OCI-LY3 (cell line): ENCODE results near the gene JPT2.

ENCODE experiments used
- H2AFZ ChIP-seq: fragments of 200-600, 300-600 bp; shearing (Covaris generic); 2 replicates; pipeline ENCODE4 v1.6.0; 2014; ENCODE audit warnings: antibody characterized with exemption, low read depth, low read length
- H3K27ac ChIP-seq: fragments of 200-600, 300-600 bp; sonication (generic); 2 replicates; pipeline ENCODE4 v1.5.1; 2014; ENCODE audit warnings: mild to moderate bottlenecking, low read length, moderate library complexity, mixed read lengths
- H3K27me3 ChIP-seq: fragments of 200-600, 300-600 bp; sonication (generic); 2 replicates; pipeline ENCODE4 v1.6.1; 2014; ENCODE audit warnings: low read depth, low read length, mixed read lengths
- H3K36me3 ChIP-seq: fragments of 200-600, 300-600 bp; sonication (generic); replicated peaks from 2 replicates; pipeline ENCODE3; 2014; ENCODE audit warnings: low read depth, low read length, mixed read lengths
- H3K4me1 ChIP-seq: fragments of 300-600, 200-600 bp; sonication (generic); 2 replicates; pipeline ENCODE4 v1.6.1; 2014; ENCODE audit warnings: low read length, mixed read lengths
- H3K4me2 ChIP-seq: fragments of 200-600, 300-600 bp; sonication (generic); 2 replicates; pipeline ENCODE4 v1.6.1; 2014; ENCODE audit warnings: low read length, mixed read lengths
- H3K4me3 ChIP-seq: fragments of 300-600, 200-600 bp; sonication (generic); 2 replicates; pipeline ENCODE4 v1.5.1; 2014; ENCODE audit warnings: antibody characterized with exemption, mild to moderate bottlenecking, low read length, moderate library complexity
- H3K79me2 ChIP-seq: fragments of 300-600, 200-600 bp; shearing (Covaris generic); 2 replicates; pipeline ENCODE4 v1.6.1; 2014; ENCODE audit warnings: mild to moderate bottlenecking, low read length, mixed read lengths
- H3K9ac ChIP-seq: fragments of 300-600, 200-600 bp; shearing (Covaris generic); 2 replicates; pipeline ENCODE4 v1.6.0; 2014; ENCODE audit warnings: mild to moderate bottlenecking, low read length, moderate library complexity
- H3K9me3 ChIP-seq: fragments of 200-600, 300-600 bp; shearing (Covaris generic); 2 replicates; pipeline ENCODE4 v1.6.1; 2014; ENCODE audit warnings: low read length, mixed read lengths; ENCODE audit not compliant: insufficient read depth
- H4K20me1 ChIP-seq: fragments of 200-600, 300-600 bp; sonication (generic); 2 replicates; pipeline ENCODE4 v1.6.1; 2016; ENCODE audit warnings: low read length, mixed read lengths; ENCODE audit not compliant: insufficient read depth
- CTCF ChIP-seq: fragments of 200-600, 300-600 bp; sonication (generic); IDR thresholded peaks from 2 replicates; pipeline ENCODE4 v1.5.1; 2014; ENCODE audit warnings: antibody characterized with exemption, low read length, low read depth
- EZH2phosphoT487 ChIP-seq: fragments of 200-600 bp; shearing (Covaris generic); IDR thresholded peaks from 2 replicates; pipeline ENCODE4 v1.6.1; 2018; ENCODE audit warnings: antibody characterized with exemption, mixed run types, low read depth

JPT2 gene

GRCh38 chr16:1637526-1637925 is 40.6 kb upstream of the JPT2 start:
- Histone ChIP-seq H3K4me1 (no peaks in the 10 kb centered on the region), H3K36me3 (peaks cover 44% of the 10 kb centered on the region), H3K9me3 (no peaks in the 10 kb centered on the region), H3K27ac (no peak overlapping the region), H2AFZ (no peak overlapping the region), H3K4me2 (no peak overlapping the region), H3K27me3 (no peaks in the 10 kb centered on the region), H3K4me3 (no peak overlapping the region), H3K9ac (no peak overlapping the region), H3K79me2 (peaks cover 20% of the 10 kb centered on the region), H4K20me1 (no peaks in the 10 kb centered on the region; the same call in 1 of the 2 replicates)
- TF ChIP-seq CTCF, result no peak
- no peak for TF ChIP-seq EZH2phosphoT487

GRCh38 chr16:1638757-1639156 is 39.3 kb upstream of the JPT2 start:
- Histone ChIP-seq H3K4me1 (no peaks in the 10 kb centered on the region), H3K36me3 (peaks cover 33% of the 10 kb centered on the region), H3K4me2 (no peak overlapping the region)

DNA sequence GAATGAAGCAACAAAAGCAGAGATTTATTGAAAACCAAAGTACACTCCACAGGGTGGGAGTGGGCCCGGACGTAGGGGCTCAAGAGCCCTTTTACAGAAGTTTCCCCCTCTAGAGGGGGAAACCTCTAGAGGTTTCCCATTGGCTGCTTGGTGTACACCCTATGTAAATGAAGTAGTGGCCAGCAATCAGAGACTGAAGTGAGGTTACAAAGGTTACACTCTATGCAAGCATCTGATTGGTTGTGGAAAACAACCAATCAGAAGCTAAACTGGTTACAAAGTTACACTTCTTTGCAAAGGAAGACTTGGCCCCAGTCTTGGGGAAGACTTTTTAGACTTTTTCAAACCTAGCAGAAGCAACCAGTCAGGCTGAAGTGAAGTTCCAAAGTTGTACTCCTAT is 38.8 kb upstream of the JPT2 start:
- no peak for TF ChIP-seq CTCF
- TF ChIP-seq EZH2phosphoT487, result no peak
- Histone ChIP-seq H3K4me1 (no peaks in the 10 kb centered on the region), H2AFZ (no peak overlapping the region), H3K27me3 (no peaks in the 10 kb centered on the region), H4K20me1 (no peaks in the 10 kb centered on the region; the same call in 1 of the 2 replicates), H3K27ac (no peak overlapping the region), H3K9me3 (no peaks in the 10 kb centered on the region), H3K4me3 (no peak overlapping the region), H3K79me2 (peaks cover 19% of the 10 kb centered on the region), H3K9ac (no peak overlapping the region), H3K4me2 (no peak overlapping the region), H3K36me3 (peaks cover 28% of the 10 kb centered on the region)

More at GRCh38 chr16:1638757-1639156, 39.3 kb upstream of the JPT2 start:
- H3K27me3 ChIP-seq, result no peaks in the 10 kb centered on the region
- no peaks in the 10 kb centered on the region for H3K9me3 ChIP-seq
- H4K20me1 ChIP-seq, result no peaks in the 10 kb centered on the region; the same call in 1 of the 2 replicates
- no peak overlapping the region for H2AFZ ChIP-seq
- no peak overlapping the region for H3K27ac ChIP-seq
- H3K4me3 ChIP-seq, result no peak overlapping the region
- H3K9ac ChIP-seq, result no peak overlapping the region
- H3K79me2 ChIP-seq, result peaks cover 20% of the 10 kb centered on the region
- TF ChIP-seq EZH2phosphoT487 (no peak), CTCF (no peak)

DNA sequence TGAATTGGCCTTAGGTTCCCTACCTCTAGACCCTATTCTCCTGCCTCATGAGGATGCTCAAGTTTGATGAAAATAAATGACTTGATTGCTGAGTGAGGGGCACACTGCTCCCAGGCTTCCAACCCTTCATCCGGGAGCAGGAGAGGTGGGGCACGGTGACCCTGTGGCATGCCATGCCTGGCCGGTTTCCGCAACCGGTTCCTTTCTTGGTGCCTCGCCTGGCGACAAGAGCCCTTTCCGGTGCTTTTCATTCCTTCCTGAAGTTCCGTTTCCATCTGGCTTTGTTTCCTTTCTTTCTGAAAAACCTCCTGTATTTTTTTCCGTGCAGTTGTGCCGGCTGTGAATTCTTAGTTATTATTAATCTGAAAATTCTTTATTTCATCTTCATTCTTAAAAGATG is 38.2 kb upstream of the JPT2 start:
- no peak overlapping the region for H3K27ac ChIP-seq
- H3K36me3 ChIP-seq, result peaks cover 24% of the 10 kb centered on the region

More for the DNA sequence above, 38.2 kb upstream of the JPT2 start:
- Histone ChIP-seq H2AFZ (no peak overlapping the region), H3K79me2 (peaks cover 13% of the 10 kb centered on the region), H3K4me3 (no peak overlapping the region), H3K9ac (no peak overlapping the region), H4K20me1 (no peaks in the 10 kb centered on the region; the same call in 1 of the 2 replicates), H3K9me3 (no peaks in the 10 kb centered on the region), H3K4me1 (no peaks in the 10 kb centered on the region), H3K4me2 (no peak overlapping the region), H3K27me3 (no peaks in the 10 kb centered on the region)
- TF ChIP-seq CTCF (no peak), EZH2phosphoT487 (no peak)
